C4-2B (cell line): Measurements from ENCODE around the gene FOXJ3.

Experiments
- H3K27ac ChIP-seq: fragments of 450-650 bp; 2 replicates; pipeline ENCODE4 v1.5.1; 2017
- ZFX ChIP-seq: fragments of 450-650 bp; IDR thresholded peaks from 2 replicates; pipeline ENCODE4 v1.6.1; 2017
- TF ChIP-seq, protein P1 (sequence below): fragments of 450-650 bp; conservative IDR thresholded peaks from 2 replicates; pipeline ENCODE4 v1.5.1; 2017; ENCODE audit warnings: mild to moderate bottlenecking

The FOXJ3 gene

GRCh38 chr1:42264511-42265190 lies 70.4 kb downstream of the FOXJ3 start:
- TF ChIP-seq, protein P1, sequence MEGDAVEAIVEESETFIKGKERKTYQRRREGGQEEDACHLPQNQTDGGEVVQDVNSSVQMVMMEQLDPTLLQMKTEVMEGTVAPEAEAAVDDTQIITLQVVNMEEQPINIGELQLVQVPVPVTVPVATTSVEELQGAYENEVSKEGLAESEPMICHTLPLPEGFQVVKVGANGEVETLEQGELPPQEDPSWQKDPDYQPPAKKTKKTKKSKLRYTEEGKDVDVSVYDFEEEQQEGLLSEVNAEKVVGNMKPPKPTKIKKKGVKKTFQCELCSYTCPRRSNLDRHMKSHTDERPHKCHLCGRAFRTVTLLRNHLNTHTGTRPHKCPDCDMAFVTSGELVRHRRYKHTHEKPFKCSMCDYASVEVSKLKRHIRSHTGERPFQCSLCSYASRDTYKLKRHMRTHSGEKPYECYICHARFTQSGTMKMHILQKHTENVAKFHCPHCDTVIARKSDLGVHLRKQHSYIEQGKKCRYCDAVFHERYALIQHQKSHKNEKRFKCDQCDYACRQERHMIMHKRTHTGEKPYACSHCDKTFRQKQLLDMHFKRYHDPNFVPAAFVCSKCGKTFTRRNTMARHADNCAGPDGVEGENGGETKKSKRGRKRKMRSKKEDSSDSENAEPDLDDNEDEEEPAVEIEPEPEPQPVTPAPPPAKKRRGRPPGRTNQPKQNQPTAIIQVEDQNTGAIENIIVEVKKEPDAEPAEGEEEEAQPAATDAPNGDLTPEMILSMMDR = no peak
- no peak for TF ChIP-seq ZFX
- no peak overlapping the region for H3K27ac ChIP-seq

- TF ChIP-seq, protein P1 = no peak
- TF ChIP-seq ZFX = no peak
- H3K27ac ChIP-seq = no peak overlapping the region
These were observed 72.0 kb downstream of the FOXJ3 start for GRCh38 chr1:42263019-42263418.

DNA sequence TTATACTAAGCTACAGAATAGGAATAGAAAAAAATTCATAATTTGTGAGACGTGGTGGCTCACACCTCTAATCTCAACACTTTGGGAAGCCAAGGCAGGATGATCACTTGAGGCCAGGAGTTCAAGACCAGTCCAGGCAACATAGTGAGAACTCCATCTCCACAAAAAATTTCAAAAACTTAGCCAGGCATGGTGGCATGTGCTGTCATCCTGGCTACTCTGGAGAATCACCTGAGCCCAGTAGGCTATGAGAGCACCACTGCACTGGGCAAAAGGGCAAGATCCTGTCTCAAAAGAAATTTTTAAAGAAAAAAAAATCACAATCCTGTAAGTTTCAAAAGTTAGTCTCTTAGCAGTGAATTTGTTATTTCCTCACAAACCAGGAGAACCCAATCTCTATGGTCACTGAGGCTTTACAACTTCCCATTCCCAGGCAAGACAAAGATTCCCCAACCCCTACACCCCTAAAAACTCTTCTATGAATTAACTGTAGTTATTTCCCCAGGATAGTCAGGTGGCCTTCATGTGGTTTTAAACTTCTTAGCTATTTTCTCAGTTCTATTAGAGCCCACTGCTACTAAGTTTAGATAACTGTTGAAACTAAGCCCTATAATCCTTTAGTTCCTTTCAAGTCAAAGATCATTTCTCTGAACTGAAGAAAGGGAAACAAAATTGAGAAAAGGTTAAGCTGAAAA lies 74.5 kb downstream of the FOXJ3 start:
- TF ChIP-seq ZFX = no peak
- TF ChIP-seq, protein P1 = no peak
- H3K27ac ChIP-seq = no peak overlapping the region

GRCh38 chr1:42259739-42260064 lies 75.3 kb downstream of the FOXJ3 start:
- no peak overlapping the region for H3K27ac ChIP-seq
- TF ChIP-seq, protein P1 = no peak
- TF ChIP-seq ZFX = no peak

- no peak for TF ChIP-seq ZFX
- TF ChIP-seq, protein P1 = no peak
- no peak overlapping the region for H3K27ac ChIP-seq
These were observed 75.8 kb downstream of the FOXJ3 start for GRCh38 chr1:42259059-42259738.

- TF ChIP-seq, protein P1 = no peak
- no peak for TF ChIP-seq ZFX
These were observed 76.8 kb downstream of the FOXJ3 start for GRCh38 chr1:42258218-42258617.

GRCh38 chr1:42251042-42251441 lies 84.0 kb downstream of the FOXJ3 start:
- TF ChIP-seq, protein P1 = no peak
- no peak for TF ChIP-seq ZFX
- no peak overlapping the region for H3K27ac ChIP-seq

More at GRCh38 chr1:42258218-42258617, 76.8 kb downstream of the FOXJ3 start:
- no peak overlapping the region for H3K27ac ChIP-seq
